SK-N-MC (cell line): Measurements from ENCODE around the gene RANBP9.

Source experiments
- EZH2 ChIP-seq: fragments of 200-600 bp; sonication (generic); IDR thresholded peaks from one replicate; pipeline ENCODE4 v1.6.1; 2017; ENCODE audit warnings: antibody characterized with exemption
- FOXP2 ChIP-seq: optimal IDR thresholded peaks from 2 replicates; pipeline ENCODE3; 2011; ENCODE audit warnings: mild to moderate bottlenecking, moderate library complexity; ENCODE audit not compliant: insufficient read depth; ENCODE audit errors: extremely low read length, control extremely low read depth
- POLR2AphosphoS5 ChIP-seq: IDR thresholded peaks from 2 replicates; pipeline ENCODE4 v1.6.1; 2012; ENCODE audit warnings: mild to moderate bottlenecking, low read depth, low read length, borderline replicate concordance

DNA sequence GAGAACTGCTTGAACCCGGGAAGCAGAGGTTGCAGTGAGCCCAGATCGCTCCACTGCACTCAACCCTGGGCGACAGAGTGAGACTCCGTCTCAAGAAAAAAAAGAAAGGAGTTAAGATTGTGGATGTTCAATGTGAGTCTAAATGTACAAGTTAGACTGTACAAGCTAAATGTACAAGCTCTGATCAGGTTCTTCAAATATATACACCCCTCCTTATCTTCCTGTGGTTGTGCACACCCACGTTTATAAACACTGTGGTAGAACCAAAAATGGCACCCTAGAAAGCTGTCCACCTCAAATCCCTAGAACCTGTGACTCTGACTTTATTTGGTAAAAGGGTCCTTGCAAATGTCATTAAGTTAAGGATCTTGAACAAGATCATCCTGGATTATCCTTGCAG, 11.2 kb upstream of the RANBP9 start:
- TF ChIP-seq POLR2AphosphoS5: no peak
- TF ChIP-seq EZH2: no peak
- TF ChIP-seq FOXP2: no peak
